CD4-positive, alpha-beta T cell treated with Interleukin-4 for 1 hour (primary cell): ENCODE results near the gene BLVRA.
"Not testable (repeated sequence)": the region's sequence is repeated elsewhere in the genome, so short reads cannot be mapped to it uniquely, and the experiment has no call there.

ENCODE experiments used
- DNase-seq, 2 donors: peaks; one replicate each; pipeline ENCODE4 v3.0.0-alpha.2; 2020 to 2022

The BLVRA gene

GRCh38 chr7:43758029-43758821, at the start of gene BLVRA:
Gene BLVRA (plus strand): TSS chr7:43758680. CDS start chr7:43771159, 12,479 bp downstream.
- peak; percentile 58 to 75 for DNase-seq

GRCh38 chr7:43711503-43711902, 47.0 kb upstream of the BLVRA start:
- no peak for DNase-seq

GRCh38 chr7:43715966-43716365, 42.5 kb upstream of the BLVRA start:
- DNase-seq = not testable (repeated sequence)

- no peak for DNase-seq
These were observed 41.9 kb upstream of the BLVRA start for GRCh38 chr7:43716598-43716997.

- peak in 1 of 2 donors; percentile 79 for DNase-seq
These were observed 37.2 kb upstream of the BLVRA start for GRCh38 chr7:43721193-43721806.

- DNase-seq = no peak
These were observed 35.5 kb upstream of the BLVRA start for GRCh38 chr7:43723007-43723341.

GRCh38 chr7:43725251-43725650, 33.2 kb upstream of the BLVRA start:
- no peak for DNase-seq

GRCh38 chr7:43726466-43726865, 32.0 kb upstream of the BLVRA start:
- no peak for DNase-seq

- DNase-seq = no peak
These were observed 31.5 kb upstream of the BLVRA start for GRCh38 chr7:43727003-43727402.

GRCh38 chr7:43727494-43727893, 31.0 kb upstream of the BLVRA start:
- DNase-seq = no peak

- peak; percentile 86 to 87 for DNase-seq
These were observed 29.1 kb upstream of the BLVRA start, which contains the start of gene COA1 for GRCh38 chr7:43729214-43729923. Gene COA1 (minus strand): TSS chr7:43729523. CDS start chr7:43648614, 80,909 bp downstream.

- DNase-seq = no peak
These were observed 28.6 kb upstream of the BLVRA start for GRCh38 chr7:43729924-43730248.

- DNase-seq = not testable (repeated sequence)
These were observed 27.0 kb upstream of the BLVRA start for GRCh38 chr7:43731494-43731893.

- DNase-seq = peak in 1 of 2 donors; percentile 14
These were observed 23.7 kb upstream of the BLVRA start for GRCh38 chr7:43734575-43735332.

GRCh38 chr7:43735403-43735801, 23.1 kb upstream of the BLVRA start:
- DNase-seq = no peak

- no peak for DNase-seq
These were observed 22.5 kb upstream of the BLVRA start for GRCh38 chr7:43735802-43736603.

GRCh38 chr7:43737467-43738127, 20.9 kb upstream of the BLVRA start:
- DNase-seq = no peak

- no peak for DNase-seq
These were observed 15.8 kb upstream of the BLVRA start for GRCh38 chr7:43742692-43743091.

GRCh38 chr7:43747328-43748105, 11.0 kb upstream of the BLVRA start:
- DNase-seq = no peak

GRCh38 chr7:43749383-43749940, 9.0 kb upstream of the BLVRA start:
- no peak for DNase-seq
